ENCODE data around the gene CHIT1.

DNA sequence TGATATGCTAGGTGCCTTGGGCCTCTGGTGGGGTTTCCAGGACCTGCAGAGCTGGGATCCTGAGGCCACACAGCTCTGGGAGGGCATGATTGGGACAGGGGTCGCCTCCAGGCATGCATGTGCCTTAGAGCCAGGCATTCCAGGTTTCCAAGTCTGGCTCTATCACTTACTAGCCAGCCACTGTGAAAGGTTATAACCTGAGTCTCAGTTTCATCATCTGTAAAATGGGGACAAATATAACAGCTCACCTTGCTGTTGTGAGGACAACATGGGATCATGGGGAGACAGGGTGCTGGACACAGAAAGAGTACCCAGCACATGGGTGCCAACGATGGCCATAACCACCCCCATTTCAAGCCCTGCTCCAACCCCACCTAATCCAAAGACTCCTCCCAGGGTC lies 45.6 kb downstream of the CHIT1 start:
- TF ChIP-seq POLR2A (IDR thresholded peaks at IDR 0.05), result no peak
- TF ChIP-seq CTCF (IDR thresholded peaks at IDR 0.05), result no peak
- no peak for TF ChIP-seq EP300 (IDR thresholded peaks at IDR 0.05)

All from tibial nerve (tissue), 4 donors.